ENCODE results near the gene MMP2. TPM values are rescaled to one million over a fixed set of nuclear protein-coding genes. Genes with fewer than 3 reads are reported as not detected.
A peak's percentile ranks its signal among the peaks of the same experiment; 100 is the strongest.

The MMP2 gene
- total and polyA plus RNA-seq, 2 of the 8 experiments (the other 6 are each of a cell fraction or from before 2014, with no cell fraction given), result 33.6 to 58.2 TPM

- H3K56ac ChIP-seq (replicated peaks; ENCODE audit: insufficient read length, low read depth, low read length), result no peak overlapping the region
- H4K91ac ChIP-seq (replicated peaks; ENCODE audit: insufficient read length, low read length), result no peak overlapping the region
- no peak overlapping the region for H2BK20ac ChIP-seq (ENCODE audit: low read length)
- no peaks in the 10 kb centered on the region for H3K9me3 ChIP-seq (ENCODE audit: insufficient read depth in 2 of 2, low read depth in 1 of 2, low read length in 1 of 2)
- H3K27ac ChIP-seq (ENCODE audit: low read depth, low read length), result no peak overlapping the region
- H3K9ac ChIP-seq (replicated peaks in 1 of 4; ENCODE audit: extremely low read depth in 1 of 4, low read depth in 3 of 4, low read length in 3 of 4), result no peak overlapping the region
- H3K23me2 ChIP-seq (ENCODE audit: low read depth, low read length), result no peaks in the 10 kb centered on the region
- DNase-seq (ENCODE audit: low read depth in 1 of 2, low spot score in 2 of 2) (peak in 1 of 2 experiments; percentile 22), FAIRE-seq (no peak)
- ChIA-PET POLR2A (ENCODE audit: partially characterized antibody) (interaction anchor here (1.0 to 1.3 kb wide), 2 partner anchors 10 to 22 kb away, joined by 3 to 5 read pairs; no protein-coding TSS in a partner anchor), CTCF (ENCODE audit: partially characterized antibody) (interaction anchor here (0.7 to 7.2 kb wide), 11 partner anchors 8 to 287 kb away, joined by 3 to 47 read pairs (median 12); no protein-coding TSS in a partner anchor)
- no peak overlapping the region for H4K8ac ChIP-seq (ENCODE audit: extremely low read depth, insufficient read depth, low read length)
- H3K4me3 ChIP-seq (ENCODE audit: extremely low read depth in 1 of 4, insufficient read depth in 2 of 4, low read depth in 3 of 4, low read length in 4 of 4), result no peak overlapping the region
- H3K79me2 ChIP-seq (ENCODE audit: control insufficient read depth in 1 of 2, insufficient read depth in 2 of 2, low read length in 2 of 2), result no peaks in the 10 kb centered on the region
- H3K23ac ChIP-seq (ENCODE audit: insufficient read length), result no peak overlapping the region
- H3K4ac ChIP-seq (replicated peaks; ENCODE audit: insufficient read length, low read depth, low read length), result no peak overlapping the region
- no peak overlapping the region for H2AK5ac ChIP-seq (ENCODE audit: low read depth, low read length)
- no peak overlapping the region for H2BK15ac ChIP-seq (ENCODE audit: low read length)
- H3K4me2 ChIP-seq (ENCODE audit: insufficient read depth in 1 of 2, low read depth in 2 of 2, low read length in 2 of 2), result no peak overlapping the region
- H2BK120ac ChIP-seq (replicated peaks; ENCODE audit: low read depth, low read length), result no peak overlapping the region
- no peak overlapping the region for H3K18ac ChIP-seq (ENCODE audit: extremely low read depth, low read length)
- no peak overlapping the region for H4K5ac ChIP-seq (ENCODE audit: insufficient read length, low read depth, low read length)
- 91% methylated on average over 9 of the region's 10 CpGs; no CpG with 5 or more reads in 1 of the 2 experiments for WGBS, 2 experiments (ENCODE audit: extremely low coverage in 1 of 2, insufficient coverage in 1 of 2, insufficient read length in 1 of 2, insufficient replicate concordance in 2 of 2, low coverage in 1 of 2, low lambda C conversion rate in 2 of 2, missing lambda C conversion rate in 1 of 2)
- H3K27me3 ChIP-seq (replicated peaks in 1 of 4; ENCODE audit: control insufficient read depth in 3 of 4, extremely low read depth in 1 of 4, insufficient read depth in 3 of 4, low read length in 3 of 4), result no peaks in the 10 kb centered on the region
- H3K79me1 ChIP-seq (ENCODE audit: low read depth, low read length), result no peaks in the 10 kb centered on the region
- H3K14ac ChIP-seq (ENCODE audit: insufficient read length), result no peak overlapping the region
- no peak overlapping the region for H2BK12ac ChIP-seq (ENCODE audit: low read depth, low read length)
- no peaks in the 10 kb centered on the region; a peak in 1 of 8 replicates for H3K36me3 ChIP-seq (ENCODE audit: control insufficient read depth in 2 of 4, insufficient read depth in 4 of 4, low read length in 3 of 4)
- H2AFZ ChIP-seq (ENCODE audit: low read length), result no peak overlapping the region
- peaks cover 0 to 5% (median 2%) of the 10 kb centered on the region in 4 experiments; a peak in 1 of 7 replicates for H3K4me1 ChIP-seq (replicated peaks in 1 of 4; ENCODE audit: control insufficient read depth in 3 of 4, insufficient read depth in 4 of 4, low read length in 3 of 4)
- H4K20me1 ChIP-seq (replicated peaks in 1 of 2; ENCODE audit: control insufficient read depth in 1 of 2, insufficient read depth in 2 of 2, low read length in 2 of 2), result no peaks in the 10 kb centered on the region
- H2BK5ac ChIP-seq (ENCODE audit: low read depth, low read length), result no peak overlapping the region
- TF ChIP-seq SIRT6 (IDR thresholded peaks at IDR 0.05; ENCODE audit: low read length), result no peak
- TF ChIP-seq, protein P1, sequence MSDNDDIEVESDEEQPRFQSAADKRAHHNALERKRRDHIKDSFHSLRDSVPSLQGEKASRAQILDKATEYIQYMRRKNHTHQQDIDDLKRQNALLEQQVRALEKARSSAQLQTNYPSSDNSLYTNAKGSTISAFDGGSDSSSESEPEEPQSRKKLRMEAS (IDR thresholded peaks at IDR 0.05), result no peak
- no peak for TF ChIP-seq EGR1 (IDR thresholded peaks at IDR 0.05; ENCODE audit: borderline replicate concordance, low read depth, low read length)
- no peak for TF ChIP-seq CREB1 (IDR thresholded peaks at IDR 0.05)
- no peak for TF ChIP-seq CHD2 (IDR thresholded peaks at IDR 0.05; ENCODE audit: low read length)
- TF ChIP-seq RAD21 (IDR thresholded peaks at IDR 0.05 in 1 of 2, conservative IDR thresholded peaks at IDR 0.05 in 1 of 2; ENCODE audit: low read depth in 2 of 2, low read length in 2 of 2), result no peak
- no peak for TF ChIP-seq ZNF274 (IDR thresholded peaks at IDR 0.05; ENCODE audit: borderline replicate concordance, extremely low read depth, low read length)
- TF ChIP-seq TEAD4 (IDR thresholded peaks at IDR 0.05; ENCODE audit: low read depth, low read length), result no peak
- no peak for TF ChIP-seq KDM5A (IDR thresholded peaks at IDR 0.05; ENCODE audit: low read length)
- no peak for TF ChIP-seq BRCA1 (IDR thresholded peaks at IDR 0.05; ENCODE audit: low read depth, low read length)
- TF ChIP-seq POLR2AphosphoS5 (IDR thresholded peaks at IDR 0.05; ENCODE audit: low read depth, low read length), result no peak
- TF ChIP-seq TAF7 (optimal IDR thresholded peaks at IDR 0.05; ENCODE audit: borderline replicate concordance, low read depth, low read length), result no peak
- TF ChIP-seq USF2 (IDR thresholded peaks at IDR 0.05; ENCODE audit: low read length), result no peak
These were observed 21.0 kb downstream of the MMP2 start for GRCh38 chr16:55499951-55500529.
